ENCODE data around the gene H19. TPM values are rescaled to one million over a fixed set of nuclear protein-coding genes. Genes with fewer than 3 reads are reported as not detected.

Gene H19
- 53.8 TPM for total RNA-seq
- polyA plus RNA-seq (ENCODE audit: insufficient read depth, low read depth, low replicate concordance), result 140 TPM
- long read RNA-seq, donor 1, transcript H19-201 (4 exons, 1,771 nt), result minor isoform, 112 of 690 reads
- long read RNA-seq, donor 1, transcript H19-207 (3 exons, 489 nt), result minor isoform, 134 of 690 reads
- long read RNA-seq, donor 1, transcript H19-211 (4 exons, 592 nt), result minor isoform, 36 of 690 reads
- long read RNA-seq, donor 1, transcript H19-203 (5 exons, 2,348 nt), result major isoform, 202 of 690 reads
- long read RNA-seq, donor 1, partial matches to known transcripts, result 183 of 690 reads
- long read RNA-seq, donor 1, other reads (novel, unspliced or antisense), result 6 of 690 reads
- long read RNA-seq, donor 2, transcript H19-203 (5 exons, 2,348 nt), result major isoform, 204 of 952 reads
- long read RNA-seq, donor 2, transcript H19-201 (4 exons, 1,771 nt), result minor isoform, 150 of 952 reads
- long read RNA-seq, donor 2, transcript H19-211 (4 exons, 592 nt), result minor isoform, 32 of 952 reads
- long read RNA-seq, donor 2, transcript H19-207 (3 exons, 489 nt), result minor isoform, 95 of 952 reads
- long read RNA-seq, donor 2, partial matches to known transcripts, result 330 of 952 reads
- long read RNA-seq, donor 2, other reads (novel, unspliced or antisense), result 123 of 952 reads
- long read RNA-seq, donor 3, transcript H19-201 (4 exons, 1,771 nt), result minor isoform, 109 of 695 reads
- long read RNA-seq, donor 3, transcript H19-203 (5 exons, 2,348 nt), result major isoform, 146 of 695 reads
- long read RNA-seq, donor 3, transcript H19-207 (3 exons, 489 nt), result minor isoform, 92 of 695 reads
- long read RNA-seq, donor 3, transcript H19-211 (4 exons, 592 nt), result minor isoform, 31 of 695 reads
- long read RNA-seq, donor 3, partial matches to known transcripts, result 239 of 695 reads
- long read RNA-seq, donor 3, other reads (novel, unspliced or antisense), result 57 of 695 reads
- long read RNA-seq, donor 4, transcript H19-201 (4 exons, 1,771 nt), result major isoform, 289 of 1,155 reads
- long read RNA-seq, donor 4, transcript H19-207 (3 exons, 489 nt), result minor isoform, 53 of 1,155 reads
- long read RNA-seq, donor 4, transcript H19-203 (5 exons, 2,348 nt), result minor isoform, 270 of 1,155 reads
- long read RNA-seq, donor 4, transcript H19-211 (4 exons, 592 nt), result minor isoform, 35 of 1,155 reads
- long read RNA-seq, donor 4, partial matches to known transcripts, result 239 of 1,155 reads
- long read RNA-seq, donor 4, other reads (novel, unspliced or antisense), result 246 of 1,155 reads
- long read RNA-seq, donor 5, transcript H19-201 (4 exons, 1,771 nt), result minor isoform, 13 of 64 reads
- long read RNA-seq, donor 5, transcript H19-203 (5 exons, 2,348 nt), result minor isoform, 12 of 64 reads
- long read RNA-seq, donor 5, transcript H19-207 (3 exons, 489 nt), result major isoform, 18 of 64 reads
- long read RNA-seq, donor 5, transcript H19-211 (4 exons, 592 nt), result minor isoform, 5 of 64 reads
- long read RNA-seq, donor 5, partial matches to known transcripts, result 13 of 64 reads
- long read RNA-seq, donor 5, other reads (novel, unspliced or antisense), result 0 of 64 reads
- long read RNA-seq, donor 6, transcript H19-207 (3 exons, 489 nt), result minor isoform, 183 of 1,282 reads
- long read RNA-seq, donor 6, transcript H19-203 (5 exons, 2,348 nt), result major isoform, 257 of 1,282 reads
- long read RNA-seq, donor 6, transcript H19-201 (4 exons, 1,771 nt), result minor isoform, 201 of 1,282 reads
- long read RNA-seq, donor 6, transcript H19-211 (4 exons, 592 nt), result minor isoform, 42 of 1,282 reads
- long read RNA-seq, donor 6, partial matches to known transcripts, result 487 of 1,282 reads
- long read RNA-seq, donor 6, other reads (novel, unspliced or antisense), result 93 of 1,282 reads
- long read RNA-seq, donor 7, transcript H19-203 (5 exons, 2,348 nt), result major isoform, 5 of 7 reads
- long read RNA-seq, donor 7, partial matches to known transcripts, result 0 of 7 reads
- long read RNA-seq, donor 7, other reads (novel, unspliced or antisense), result 1 of 7 reads
- long read RNA-seq, donor 8, transcript H19-201 (4 exons, 1,771 nt), result major isoform, 239 of 1,713 reads
- long read RNA-seq, donor 8, transcript H19-211 (4 exons, 592 nt), result minor isoform, 49 of 1,713 reads
- long read RNA-seq, donor 8, transcript H19-203 (5 exons, 2,348 nt), result minor isoform, 229 of 1,713 reads
- long read RNA-seq, donor 8, transcript H19-207 (3 exons, 489 nt), result minor isoform, 178 of 1,713 reads
- long read RNA-seq, donor 8, partial matches to known transcripts, result 880 of 1,713 reads
- long read RNA-seq, donor 8, other reads (novel, unspliced or antisense), result 109 of 1,713 reads
- long read RNA-seq, donor 9, transcript H19-201 (4 exons, 1,771 nt), result major isoform, 128 of 681 reads
- long read RNA-seq, donor 9, transcript H19-211 (4 exons, 592 nt), result minor isoform, 23 of 681 reads
- long read RNA-seq, donor 9, transcript H19-203 (5 exons, 2,348 nt), result minor isoform, 110 of 681 reads
- long read RNA-seq, donor 9, transcript H19-207 (3 exons, 489 nt), result minor isoform, 105 of 681 reads
- long read RNA-seq, donor 9, partial matches to known transcripts, result 292 of 681 reads
- long read RNA-seq, donor 9, other reads (novel, unspliced or antisense), result 6 of 681 reads
- long read RNA-seq, donor 10, transcript H19-207 (3 exons, 489 nt), result minor isoform, 161 of 1,374 reads
- long read RNA-seq, donor 10, transcript H19-201 (4 exons, 1,771 nt), result minor isoform, 217 of 1,374 reads
- long read RNA-seq, donor 10, transcript H19-211 (4 exons, 592 nt), result minor isoform, 41 of 1,374 reads
- long read RNA-seq, donor 10, transcript H19-203 (5 exons, 2,348 nt), result major isoform, 265 of 1,374 reads
- long read RNA-seq, donor 10, partial matches to known transcripts, result 646 of 1,374 reads
- long read RNA-seq, donor 10, other reads (novel, unspliced or antisense), result 10 of 1,374 reads

GRCh38 chr11:1997755-1998154 is at the start of gene H19:
H19 (minus strand) TSS chr11:1997842.
- no peaks in the 10 kb centered on the region for H3K36me3 ChIP-seq (ENCODE audit: control insufficient read depth in 2 of 3, insufficient read depth in 3 of 3, low read length in 3 of 3)
- FAIRE-seq (no peak), DNase-seq (no peak)
- no peaks in the 10 kb centered on the region for H3K27me3 ChIP-seq (ENCODE audit: control insufficient read depth, insufficient read depth, low read length)
- no peak within 1 kb of the TSS for H3K27ac ChIP-seq (ENCODE audit: low read depth in 2 of 2, low read length in 2 of 2)
- no peak within 1 kb of the TSS for H3K4me3 ChIP-seq (ENCODE audit: low read length in 3 of 3)
- intact Hi-C loops (cut with DNase I), result no loop called here
- no peak for TF ChIP-seq CTCF (IDR thresholded peaks at IDR 0.05; ENCODE audit: borderline replicate concordance, extremely low read depth, insufficient read depth)
- H3K4me1 ChIP-seq (ENCODE audit: control insufficient read depth in 2 of 3, insufficient read depth in 2 of 3, low read depth in 1 of 3, low read length in 3 of 3), result no peaks in the 10 kb centered on the region
- H3K9me3 ChIP-seq (ENCODE audit: control insufficient read depth in 2 of 3, insufficient read depth in 1 of 3, low read length in 3 of 3), result no peaks in the 10 kb centered on the region
- H3K9ac ChIP-seq (ENCODE audit: low read length in 3 of 3), result no peak within 1 kb of the TSS

GRCh38 chr11:2041963-2042362 is 44.3 kb upstream of the H19 start:
- DNase-seq (no peak), FAIRE-seq (no peak)
- Histone ChIP-seq H3K4me1 (ENCODE audit: control insufficient read depth in 2 of 3, insufficient read depth in 2 of 3, low read depth in 1 of 3, low read length in 3 of 3) (no peaks in the 10 kb centered on the region), H3K9me3 (ENCODE audit: control insufficient read depth in 2 of 3, insufficient read depth in 1 of 3, low read length in 3 of 3) (no peaks in the 10 kb centered on the region), H3K4me3 (ENCODE audit: low read length in 3 of 3) (no peak overlapping the region), H3K27ac (ENCODE audit: low read depth in 2 of 2, low read length in 2 of 2) (no peak overlapping the region), H3K36me3 (ENCODE audit: control insufficient read depth in 2 of 3, insufficient read depth in 3 of 3, low read length in 3 of 3) (no peaks in the 10 kb centered on the region), H3K27me3 (ENCODE audit: control insufficient read depth, insufficient read depth, low read length) (no peaks in the 10 kb centered on the region), H3K9ac (ENCODE audit: low read length in 3 of 3) (no peak overlapping the region)
- TF ChIP-seq CTCF (IDR thresholded peaks at IDR 0.05; ENCODE audit: borderline replicate concordance, extremely low read depth, insufficient read depth), result no peak
- intact Hi-C loops (cut with DNase I), result no loop called here

All from kidney (tissue), 22 donors.